SH-SY5Y (cell line): ENCODE results near the gene SEMA3C.

Experiments used
- GATA2 ChIP-seq: IDR thresholded peaks from 2 replicates; pipeline ENCODE4 v1.6.1; 2011; ENCODE audit warnings: mild to moderate bottlenecking, low read depth, low read length
- GATA3 ChIP-seq: IDR thresholded peaks from 2 replicates; pipeline ENCODE4 v1.6.1; 2011; ENCODE audit warnings: low read depth, mild to moderate bottlenecking, low read length, moderate library complexity

GRCh38 chr7:80829527-80829926 lies 89.3 kb downstream of the SEMA3C start:
- TF ChIP-seq GATA2, result no peak
- no peak for TF ChIP-seq GATA3
